K562 (cell line): Measurements from ENCODE around the gene FAM53C. TPM values are rescaled to one million over a fixed set of nuclear protein-coding genes. Genes with fewer than 3 reads are reported as not detected.

Experiments
- GATAD2B ChIP-seq: fragments of 450-650 bp; IDR thresholded peaks from 2 replicates; pipeline ENCODE4 v1.6.1; 2017; ENCODE audit warnings: mild to moderate bottlenecking, borderline replicate concordance
- GTF2E2 ChIP-seq: fragments of 200-800 bp; sonication (Bioruptor generic); IDR thresholded peaks from 2 replicates; pipeline ENCODE4 v1.6.1; 2016; ENCODE audit warnings: missing genetic modification characterization, missing compliant biosample characterization
- POLR2A ChIP-seq: fragments of 450-650 bp; conservative IDR thresholded peaks from 2 replicates; pipeline ENCODE4 v1.6.1; 2016
- RAD21 ChIP-seq, 2 experiments: fragments of 250-450 bp in 1 of 2; fragments of 450-650 bp in 1 of 2; sonication (Bioruptor Pico) in 1 of 2; formaldehyde crosslinking in 1 of 2; IDR thresholded peaks in 1 of 2; conservative IDR thresholded peaks in 1 of 2; 2 replicates each; pipeline versions ENCODE4 v1.4.0 to v1.8.0; 2020 to 2022; ENCODE audit warnings: mild to moderate bottlenecking in 2 of 2, moderate library complexity in 1 of 2
- STAT5B ChIP-seq: fragments of 250-450 bp; sonication (Bioruptor Pico); IDR thresholded peaks from 2 replicates; pipeline ENCODE4 v1.8.0; 2021; ENCODE audit warnings: mild to moderate bottlenecking, inconsistent platforms
- TAL1 ChIP-seq: fragments of 450-650 bp; IDR thresholded peaks from 2 replicates; pipeline ENCODE4 v1.6.1; 2016; ENCODE audit warnings: mild to moderate bottlenecking
- XRCC4 ChIP-seq: IDR thresholded peaks from one replicate; pipeline ENCODE4 v1.6.1; 2011; ENCODE audit not compliant: insufficient read depth, insufficient read length; ENCODE audit errors: extremely low read depth
- ZBTB26 ChIP-seq: fragments of 450-650 bp; formaldehyde crosslinking; IDR thresholded peaks from 2 replicates; pipeline ENCODE4 v1.4.0; 2022; ENCODE audit warnings: missing genetic modification characterization
- ZBTB7A ChIP-seq: IDR thresholded peaks from 2 replicates; pipeline ENCODE4 v1.6.1; 2011; ENCODE audit warnings: low read depth, mild to moderate bottlenecking, low read length, moderate library complexity, borderline replicate concordance; ENCODE audit not compliant: control insufficient read depth
- ZNF174 ChIP-seq: fragments of 250-450 bp; sonication (Bioruptor Pico); IDR thresholded peaks from 2 replicates; pipeline ENCODE4 v1.4.0; 2020; ENCODE audit warnings: mild to moderate bottlenecking
- ZNF217 ChIP-seq: sonication (generic); formaldehyde crosslinking; IDR thresholded peaks from 2 replicates; pipeline ENCODE4 v1.8.0; 2022; ENCODE audit warnings: mild to moderate bottlenecking, missing genetic modification reagents
- ZNF224 ChIP-seq: sonication (generic); formaldehyde crosslinking; IDR thresholded peaks from 2 replicates; pipeline ENCODE4 v1.8.0; 2022; ENCODE audit warnings: mild to moderate bottlenecking, missing genetic modification reagents
- ZNF584 ChIP-seq: fragments of 200-800 bp; sonication (Bioruptor generic); IDR thresholded peaks from 2 replicates; pipeline ENCODE4 v1.6.1; 2016; ENCODE audit warnings: low read depth, mild to moderate bottlenecking, missing genetic modification characterization, missing compliant biosample characterization
- ZNF644 ChIP-seq: fragments of 200-800 bp; sonication (Bioruptor generic); IDR thresholded peaks from 2 replicates; pipeline ENCODE4 v1.6.1; 2016; ENCODE audit warnings: low read depth, missing genetic modification characterization, missing compliant biosample characterization
- ZNF707 ChIP-seq: fragments of 250-450 bp; sonication (Bioruptor Pico); conservative IDR thresholded peaks from 2 replicates; pipeline ENCODE4 v1.8.0; 2022; ENCODE audit warnings: inconsistent platforms, mild to moderate bottlenecking, moderate library complexity
- polyA plus RNA-seq, 8 experiments: library from polyadenylated mRNA; depleted of rRNA in 4 of 8; stranded (reverse) in 5 of 8; unstranded in 3 of 8; fragments of >200 nt; fragmentation: Nextera tagmentation in 2 of 8; fragmentation: Illumina TruSeq in 1 of 8; extraction: Ambion mirVana in 2 of 8; extraction: Trizol in 1 of 8; gene quantifications; 2 replicates each; pipeline versions ENCODE4 v1.2.1 to v1.2.3, GENCODE V29; 2011 to 2014; ENCODE audit warnings: inconsistent platforms in 1 of 8, missing spikeins in 1 of 8
- total RNA-seq, 7 experiments: library from RNA; depleted of rRNA in 6 of 7; stranded (reverse); fragments of >200 nt in 6 of 7; fragmentation: Illumina TruSeq in 2 of 7; extraction: Trizol in 2 of 7; gene quantifications; 2 replicates each; pipeline versions ENCODE4 v1.2.1 to v1.2.3, GENCODE V29; 2011 to 2021; ENCODE audit warnings: low replicate concordance in 1 of 7
- TF ChIP-seq, protein P1 (sequence below): fragments of 250-450 bp; sonication (Bioruptor Pico); IDR thresholded peaks from 2 replicates; pipeline ENCODE4 v1.6.1; 2021; ENCODE audit warnings: mild to moderate bottlenecking
- TF ChIP-seq, protein P2 (sequence below): fragments of 250-450 bp; sonication (Bioruptor Pico); IDR thresholded peaks from 2 replicates; pipeline ENCODE4 v1.4.0; 2020; ENCODE audit warnings: mild to moderate bottlenecking, moderate library complexity
- TF ChIP-seq, protein P3 (sequence below): fragments of 450-650 bp; IDR thresholded peaks from 2 replicates; pipeline ENCODE4 v1.6.1; 2016; ENCODE audit warnings: borderline replicate concordance
- TF ChIP-seq, protein P4 (sequence below): fragments of 250-450 bp; sonication (Bioruptor Pico); IDR thresholded peaks from 2 replicates; pipeline ENCODE4 v1.4.0; 2020; ENCODE audit warnings: mild to moderate bottlenecking, moderate library complexity

The FAM53C gene
- total and polyA plus RNA-seq, 9 of the 15 experiments (the other 6 are each of a cell fraction or from before 2014, with no cell fraction given): 9.7 to 38.5 (median 25.2) TPM

DNA sequence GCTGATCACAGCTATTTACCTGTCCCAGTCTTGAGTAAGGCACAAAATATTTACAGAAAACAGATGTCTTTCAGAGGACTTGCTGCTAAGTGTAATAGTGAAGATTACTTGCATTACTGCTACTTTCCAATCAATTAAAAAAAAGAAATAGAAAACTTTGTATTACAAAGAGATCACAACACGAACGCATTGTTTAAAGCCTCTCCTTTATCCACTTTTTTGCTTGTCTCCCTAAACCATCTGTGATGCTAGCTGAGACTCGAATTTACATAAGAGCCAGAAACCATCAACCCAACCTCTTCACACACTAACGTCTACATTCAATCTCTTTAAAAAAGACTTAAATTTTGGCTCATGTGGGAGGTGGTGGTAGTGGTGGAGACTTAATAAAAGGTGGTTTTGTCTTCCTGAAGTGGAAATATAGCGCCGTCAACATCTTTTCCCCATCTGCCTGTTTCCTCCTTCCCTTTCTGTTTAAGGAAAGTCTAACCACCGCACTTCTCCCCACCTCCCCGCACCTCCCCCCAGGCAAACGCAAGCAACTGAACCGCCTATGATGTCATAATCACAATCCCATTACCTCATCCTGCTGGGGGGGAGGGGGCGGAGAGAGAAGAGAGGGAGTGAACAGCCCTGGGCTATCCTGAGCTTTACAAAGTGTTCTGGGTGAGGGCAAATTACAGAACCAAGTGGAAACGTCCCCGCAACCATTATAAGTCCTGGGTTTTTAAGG is 948 bp upstream of the FAM53C start (continued):
- TF ChIP-seq RAD21 (CRISPR knock-in tag; conservative IDR thresholded peaks at IDR 0.05 in 1 of 2, IDR thresholded peaks at IDR 0.05 in 1 of 2) (0 out of 4 replicates have a peak, but pooled peaks of 1 of the 2 experiments have one; percentile 11), ZBTB7A (no peak), GATAD2B (peak; percentile 28; the same call in 1 of the 2 replicates), ZNF584 (CRISPR knock-in tag) (peak; percentile 92), POLR2A (peak; percentile 66), XRCC4 (no peak), STAT5B (CRISPR knock-in tag) (no peak), ZNF644 (no peak), ZNF224 (CRISPR knock-in tag) (no peak), ZNF707 (CRISPR knock-in tag) (no peak), ZNF174 (no peak), GTF2E2 (tag) (no peak), ZNF217 (CRISPR knock-in tag) (no peak), TAL1 (peak; percentile 10; the same call in 1 of the 2 replicates), ZBTB26 (CRISPR knock-in tag) (no peak)
- TF ChIP-seq, protein P1, sequence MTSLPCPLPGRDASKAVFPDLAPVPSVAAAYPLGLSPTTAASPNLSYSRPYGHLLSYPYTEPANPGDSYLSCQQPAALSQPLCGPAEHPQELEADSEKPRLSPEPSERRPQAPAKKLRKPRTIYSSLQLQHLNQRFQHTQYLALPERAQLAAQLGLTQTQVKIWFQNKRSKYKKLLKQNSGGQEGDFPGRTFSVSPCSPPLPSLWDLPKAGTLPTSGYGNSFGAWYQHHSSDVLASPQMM (CRISPR knock-in tag): no peak
- TF ChIP-seq, protein P2, sequence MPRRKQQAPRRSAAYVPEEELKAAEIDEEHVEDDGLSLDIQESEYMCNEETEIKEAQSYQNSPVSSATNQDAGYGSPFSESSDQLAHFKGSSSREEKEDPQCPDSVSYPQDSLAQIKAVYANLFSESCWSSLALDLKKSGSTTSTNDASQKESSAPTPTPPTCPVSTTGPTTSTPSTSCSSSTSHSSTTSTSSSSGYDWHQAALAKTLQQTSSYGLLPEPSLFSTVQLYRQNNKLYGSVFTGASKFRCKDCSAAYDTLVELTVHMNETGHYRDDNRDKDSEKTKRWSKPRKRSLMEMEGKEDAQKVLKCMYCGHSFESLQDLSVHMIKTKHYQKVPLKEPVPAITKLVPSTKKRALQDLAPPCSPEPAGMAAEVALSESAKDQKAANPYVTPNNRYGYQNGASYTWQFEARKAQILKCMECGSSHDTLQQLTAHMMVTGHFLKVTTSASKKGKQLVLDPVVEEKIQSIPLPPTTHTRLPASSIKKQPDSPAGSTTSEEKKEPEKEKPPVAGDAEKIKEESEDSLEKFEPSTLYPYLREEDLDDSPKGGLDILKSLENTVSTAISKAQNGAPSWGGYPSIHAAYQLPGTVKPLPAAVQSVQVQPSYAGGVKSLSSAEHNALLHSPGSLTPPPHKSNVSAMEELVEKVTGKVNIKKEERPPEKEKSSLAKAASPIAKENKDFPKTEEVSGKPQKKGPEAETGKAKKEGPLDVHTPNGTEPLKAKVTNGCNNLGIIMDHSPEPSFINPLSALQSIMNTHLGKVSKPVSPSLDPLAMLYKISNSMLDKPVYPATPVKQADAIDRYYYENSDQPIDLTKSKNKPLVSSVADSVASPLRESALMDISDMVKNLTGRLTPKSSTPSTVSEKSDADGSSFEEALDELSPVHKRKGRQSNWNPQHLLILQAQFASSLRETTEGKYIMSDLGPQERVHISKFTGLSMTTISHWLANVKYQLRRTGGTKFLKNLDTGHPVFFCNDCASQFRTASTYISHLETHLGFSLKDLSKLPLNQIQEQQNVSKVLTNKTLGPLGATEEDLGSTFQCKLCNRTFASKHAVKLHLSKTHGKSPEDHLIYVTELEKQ (CRISPR knock-in tag): no peak
- TF ChIP-seq, protein P3, sequence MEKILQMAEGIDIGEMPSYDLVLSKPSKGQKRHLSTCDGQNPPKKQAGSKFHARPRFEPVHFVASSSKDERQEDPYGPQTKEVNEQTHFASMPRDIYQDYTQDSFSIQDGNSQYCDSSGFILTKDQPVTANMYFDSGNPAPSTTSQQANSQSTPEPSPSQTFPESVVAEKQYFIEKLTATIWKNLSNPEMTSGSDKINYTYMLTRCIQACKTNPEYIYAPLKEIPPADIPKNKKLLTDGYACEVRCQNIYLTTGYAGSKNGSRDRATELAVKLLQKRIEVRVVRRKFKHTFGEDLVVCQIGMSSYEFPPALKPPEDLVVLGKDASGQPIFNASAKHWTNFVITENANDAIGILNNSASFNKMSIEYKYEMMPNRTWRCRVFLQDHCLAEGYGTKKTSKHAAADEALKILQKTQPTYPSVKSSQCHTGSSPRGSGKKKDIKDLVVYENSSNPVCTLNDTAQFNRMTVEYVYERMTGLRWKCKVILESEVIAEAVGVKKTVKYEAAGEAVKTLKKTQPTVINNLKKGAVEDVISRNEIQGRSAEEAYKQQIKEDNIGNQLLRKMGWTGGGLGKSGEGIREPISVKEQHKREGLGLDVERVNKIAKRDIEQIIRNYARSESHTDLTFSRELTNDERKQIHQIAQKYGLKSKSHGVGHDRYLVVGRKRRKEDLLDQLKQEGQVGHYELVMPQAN: no peak
- TF ChIP-seq, protein P4, sequence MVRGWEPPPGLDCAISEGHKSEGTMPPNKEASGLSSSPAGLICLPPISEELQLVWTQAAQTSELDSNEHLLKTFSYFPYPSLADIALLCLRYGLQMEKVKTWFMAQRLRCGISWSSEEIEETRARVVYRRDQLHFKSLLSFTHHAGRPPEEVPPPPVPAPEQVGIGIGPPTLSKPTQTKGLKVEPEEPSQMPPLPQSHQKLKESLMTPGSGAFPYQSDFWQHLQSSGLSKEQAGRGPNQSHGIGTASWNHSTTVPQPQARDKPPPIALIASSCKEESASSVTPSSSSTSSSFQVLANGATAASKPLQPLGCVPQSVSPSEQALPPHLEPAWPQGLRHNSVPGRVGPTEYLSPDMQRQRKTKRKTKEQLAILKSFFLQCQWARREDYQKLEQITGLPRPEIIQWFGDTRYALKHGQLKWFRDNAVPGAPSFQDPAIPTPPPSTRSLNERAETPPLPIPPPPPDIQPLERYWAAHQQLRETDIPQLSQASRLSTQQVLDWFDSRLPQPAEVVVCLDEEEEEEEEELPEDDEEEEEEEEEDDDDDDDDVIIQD (CRISPR knock-in tag): no peak
